HepG2 (cell line): Measurements from ENCODE around the gene CDC34. TPM values are rescaled to one million over a fixed set of nuclear protein-coding genes. Genes with fewer than 3 reads are reported as not detected.

ENCODE experiments used
- ASH2L ChIP-seq: fragments of 300-600, 200-600 bp; sonication (generic); IDR thresholded peaks from 2 replicates; pipeline ENCODE4 v1.7.0; 2017; ENCODE audit warnings: low read depth, mild to moderate bottlenecking, moderate library complexity, mixed read lengths, low read length; ENCODE audit not compliant: insufficient read length
- HDAC2 ChIP-seq: sonication (generic); formaldehyde crosslinking; IDR thresholded peaks from 2 replicates; pipeline ENCODE4 v1.4.0; 2020; ENCODE audit warnings: missing genetic modification reagents
- HNRNPK ChIP-seq: fragments of 200-400 bp; formaldehyde crosslinking; IDR thresholded peaks from 2 replicates; pipeline ENCODE4 v1.6.1; 2018; ENCODE audit warnings: low read length, low read depth, moderate library complexity, mild to moderate bottlenecking; ENCODE audit not compliant: poor library complexity, severe bottlenecking
- KDM4B ChIP-seq: sonication (generic); formaldehyde crosslinking; IDR thresholded peaks from 2 replicates; pipeline ENCODE4 v1.4.0; 2020; ENCODE audit warnings: missing genetic modification reagents
- RAD51 ChIP-seq: fragments of 450-650 bp; IDR thresholded peaks from 2 replicates; pipeline ENCODE4 v1.6.1; 2016; ENCODE audit warnings: borderline replicate concordance
- RBM22 ChIP-seq: fragments of 200-400 bp; formaldehyde crosslinking; optimal IDR thresholded peaks from 2 replicates; pipeline ENCODE3; 2017; ENCODE audit warnings: mild to moderate bottlenecking, low read length, moderate library complexity
- SAP130 ChIP-seq: IDR thresholded peaks from 2 replicates; pipeline ENCODE4 v1.6.1; 2016; ENCODE audit warnings: low read depth
- SRSF1 ChIP-seq: fragments of 200-400 bp; formaldehyde crosslinking; optimal IDR thresholded peaks from 2 replicates; pipeline ENCODE3; 2017; ENCODE audit warnings: mild to moderate bottlenecking, low read depth, low read length, moderate library complexity
- STAG1 ChIP-seq: sonication (generic); formaldehyde crosslinking; IDR thresholded peaks from 2 replicates; pipeline ENCODE4 v1.4.0; 2020; ENCODE audit warnings: missing genetic modification reagents
- TRIM24 ChIP-seq: sonication (generic); formaldehyde crosslinking; IDR thresholded peaks from 2 replicates; pipeline ENCODE4 v1.8.0; 2022; ENCODE audit warnings: mild to moderate bottlenecking, missing genetic modification reagents
- ZFP37 ChIP-seq: sonication (generic); formaldehyde crosslinking; IDR thresholded peaks from 2 replicates; pipeline ENCODE4 v1.4.0; 2020; ENCODE audit warnings: missing genetic modification reagents, borderline replicate concordance
- ZNF431 ChIP-seq: sonication (generic); formaldehyde crosslinking; IDR thresholded peaks from 2 replicates; pipeline ENCODE4 v1.9.0; 2022; ENCODE audit warnings: missing genetic modification reagents, low read depth, mild to moderate bottlenecking, borderline replicate concordance
- ZNF530 ChIP-seq: sonication (generic); formaldehyde crosslinking; IDR thresholded peaks from 2 replicates; pipeline ENCODE4 v1.5.0; 2020; ENCODE audit warnings: low read depth, mild to moderate bottlenecking, missing genetic modification reagents
- ZNF589 ChIP-seq: sonication (generic); formaldehyde crosslinking; conservative IDR thresholded peaks from 2 replicates; pipeline ENCODE4 v1.8.0; 2022; ENCODE audit warnings: mild to moderate bottlenecking, moderate library complexity, missing genetic modification reagents
- ZNF781 ChIP-seq: sonication (generic); formaldehyde crosslinking; IDR thresholded peaks from 2 replicates; pipeline ENCODE4 v1.5.1; 2020; ENCODE audit warnings: borderline replicate concordance, mild to moderate bottlenecking, missing genetic modification reagents; ENCODE audit errors: not compliant biosample characterization
- polyA plus RNA-seq, 8 experiments: library from polyadenylated mRNA; depleted of rRNA in 3 of 8; stranded (reverse) in 7 of 8; unstranded in 1 of 8; fragments of >200 nt; fragmentation: Illumina TruSeq in 4 of 8; extraction: Trizol in 4 of 8; gene quantifications; 2 replicates each; pipeline versions ENCODE4 v1.2.1 to v1.2.3, GENCODE V29; 2011 to 2016; ENCODE audit warnings: low read depth in 4 of 8, missing spikeins in 1 of 8, mixed read lengths in 1 of 8; ENCODE audit not compliant: insufficient read depth in 1 of 8
- total RNA-seq, 5 experiments: library from RNA; depleted of rRNA; stranded (reverse); fragments of >200 nt; fragmentation: Illumina TruSeq; extraction: Trizol; gene quantifications; 2 replicates each; pipeline ENCODE4 v1.2.3, GENCODE V29; 2016; ENCODE audit warnings: low read depth in 1 of 5
- TF ChIP-seq, protein P1 (sequence below): IDR thresholded peaks from 2 replicates; pipeline ENCODE4 v1.6.1; 2016; ENCODE audit warnings: mild to moderate bottlenecking
- TF ChIP-seq, protein P2 (sequence below): sonication (generic); formaldehyde crosslinking; IDR thresholded peaks from 2 replicates; pipeline ENCODE4 v1.5.0; 2020; ENCODE audit warnings: missing genetic modification reagents
- TF ChIP-seq, protein P3 (sequence below): sonication (generic); formaldehyde crosslinking; IDR thresholded peaks from 2 replicates; pipeline ENCODE4 v1.4.0; 2020; ENCODE audit warnings: missing genetic modification reagents
- TF ChIP-seq, protein P4 (sequence below): sonication (generic); formaldehyde crosslinking; IDR thresholded peaks from 2 replicates; pipeline ENCODE4 v1.4.0; 2020; ENCODE audit warnings: missing genetic modification reagents
- TF ChIP-seq, protein P5 (sequence below): sonication (generic); formaldehyde crosslinking; IDR thresholded peaks from 2 replicates; pipeline ENCODE4 v1.4.0; 2020; ENCODE audit warnings: missing genetic modification reagents
- TF ChIP-seq, protein P6 (sequence below): IDR thresholded peaks from 2 replicates; pipeline ENCODE4 v1.6.1; 2016; ENCODE audit warnings: missing genetic modification reagents, missing compliant biosample characterization

CDC34 gene
- total and polyA plus RNA-seq, 2 of the 13 experiments (the other 11 are each of a cell fraction or from before 2014, with no cell fraction given): 138 to 150 TPM

DNA sequence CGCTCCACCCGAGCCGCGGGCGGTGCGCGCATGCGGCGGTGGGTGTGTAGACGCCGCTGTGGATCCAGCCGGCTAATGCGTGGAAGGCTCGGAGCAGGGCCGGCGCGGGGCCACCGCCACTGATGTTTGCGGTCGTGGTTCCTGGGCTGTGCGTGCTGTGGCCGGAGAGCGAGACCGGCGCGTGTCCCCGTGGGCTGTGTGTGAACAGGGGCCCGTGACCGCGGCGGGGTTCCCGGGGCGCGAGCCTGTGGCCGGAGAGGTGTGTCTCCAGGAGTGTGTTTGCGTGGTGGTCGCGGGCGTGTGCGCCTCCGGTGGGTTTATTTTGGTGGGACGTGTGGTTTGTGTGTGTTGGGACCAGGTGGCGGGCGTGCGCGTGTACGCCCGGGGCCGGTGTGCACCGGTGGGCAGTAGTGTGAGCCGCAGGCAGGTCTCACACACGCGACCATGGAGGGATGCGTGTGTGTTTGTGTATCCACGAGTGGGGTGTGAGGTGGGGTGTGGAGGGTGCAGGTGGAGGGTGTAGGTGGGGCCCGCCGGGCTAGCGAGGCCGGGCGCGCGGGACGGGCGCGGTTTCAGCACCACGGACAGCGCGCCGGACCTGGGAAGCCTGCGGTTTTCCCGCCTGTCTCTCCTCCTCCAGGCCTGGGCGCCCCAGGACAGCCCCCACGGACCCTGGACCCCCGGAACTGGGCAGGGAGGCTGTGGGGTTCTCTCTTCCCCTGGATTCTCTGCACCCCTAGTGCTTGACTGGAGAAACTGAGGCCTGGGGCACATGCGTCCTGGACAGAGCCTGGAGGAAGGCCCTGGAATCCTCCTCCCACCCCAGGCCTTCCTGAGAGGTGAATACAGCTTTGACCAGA lies 59.8 kb downstream of the CDC34 start (continued):
- TF ChIP-seq, protein P1, sequence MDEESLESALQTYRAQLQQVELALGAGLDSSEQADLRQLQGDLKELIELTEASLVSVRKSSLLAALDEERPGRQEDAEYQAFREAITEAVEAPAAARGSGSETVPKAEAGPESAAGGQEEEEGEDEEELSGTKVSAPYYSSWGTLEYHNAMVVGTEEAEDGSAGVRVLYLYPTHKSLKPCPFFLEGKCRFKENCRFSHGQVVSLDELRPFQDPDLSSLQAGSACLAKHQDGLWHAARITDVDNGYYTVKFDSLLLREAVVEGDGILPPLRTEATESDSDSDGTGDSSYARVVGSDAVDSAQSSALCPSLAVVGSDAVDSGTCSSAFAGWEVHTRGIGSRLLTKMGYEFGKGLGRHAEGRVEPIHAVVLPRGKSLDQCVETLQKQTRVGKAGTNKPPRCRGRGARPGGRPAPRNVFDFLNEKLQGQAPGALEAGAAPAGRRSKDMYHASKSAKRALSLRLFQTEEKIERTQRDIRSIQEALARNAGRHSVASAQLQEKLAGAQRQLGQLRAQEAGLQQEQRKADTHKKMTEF (CRISPR knock-in tag): peak; percentile 68; the same call in 1 of the 2 replicates
- TF ChIP-seq ZNF530 (CRISPR knock-in tag): no peak
- no peak for TF ChIP-seq SRSF1
- no peak for TF ChIP-seq ZNF781 (CRISPR knock-in tag)
- peak; percentile 63 for TF ChIP-seq SAP130
- no peak for TF ChIP-seq ZNF431 (CRISPR knock-in tag)
- TF ChIP-seq, protein P2, sequence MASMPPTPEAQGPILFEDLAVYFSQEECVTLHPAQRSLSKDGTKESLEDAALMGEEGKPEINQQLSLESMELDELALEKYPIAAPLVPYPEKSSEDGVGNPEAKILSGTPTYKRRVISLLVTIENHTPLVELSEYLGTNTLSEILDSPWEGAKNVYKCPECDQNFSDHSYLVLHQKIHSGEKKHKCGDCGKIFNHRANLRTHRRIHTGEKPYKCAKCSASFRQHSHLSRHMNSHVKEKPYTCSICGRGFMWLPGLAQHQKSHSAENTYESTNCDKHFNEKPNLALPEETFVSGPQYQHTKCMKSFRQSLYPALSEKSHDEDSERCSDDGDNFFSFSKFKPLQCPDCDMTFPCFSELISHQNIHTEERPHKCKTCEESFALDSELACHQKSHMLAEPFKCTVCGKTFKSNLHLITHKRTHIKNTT (CRISPR knock-in tag): no peak
- TF ChIP-seq ZFP37 (CRISPR knock-in tag): peak; percentile 79; the same call in 1 of the 2 replicates
- no peak for TF ChIP-seq HDAC2 (CRISPR knock-in tag)
- TF ChIP-seq RAD51: no peak
- TF ChIP-seq, protein P3, sequence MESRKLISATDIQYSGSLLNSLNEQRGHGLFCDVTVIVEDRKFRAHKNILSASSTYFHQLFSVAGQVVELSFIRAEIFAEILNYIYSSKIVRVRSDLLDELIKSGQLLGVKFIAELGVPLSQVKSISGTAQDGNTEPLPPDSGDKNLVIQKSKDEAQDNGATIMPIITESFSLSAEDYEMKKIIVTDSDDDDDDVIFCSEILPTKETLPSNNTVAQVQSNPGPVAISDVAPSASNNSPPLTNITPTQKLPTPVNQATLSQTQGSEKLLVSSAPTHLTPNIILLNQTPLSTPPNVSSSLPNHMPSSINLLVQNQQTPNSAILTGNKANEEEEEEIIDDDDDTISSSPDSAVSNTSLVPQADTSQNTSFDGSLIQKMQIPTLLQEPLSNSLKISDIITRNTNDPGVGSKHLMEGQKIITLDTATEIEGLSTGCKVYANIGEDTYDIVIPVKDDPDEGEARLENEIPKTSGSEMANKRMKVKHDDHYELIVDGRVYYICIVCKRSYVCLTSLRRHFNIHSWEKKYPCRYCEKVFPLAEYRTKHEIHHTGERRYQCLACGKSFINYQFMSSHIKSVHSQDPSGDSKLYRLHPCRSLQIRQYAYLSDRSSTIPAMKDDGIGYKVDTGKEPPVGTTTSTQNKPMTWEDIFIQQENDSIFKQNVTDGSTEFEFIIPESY (CRISPR knock-in tag): no peak
- TF ChIP-seq, protein P4, sequence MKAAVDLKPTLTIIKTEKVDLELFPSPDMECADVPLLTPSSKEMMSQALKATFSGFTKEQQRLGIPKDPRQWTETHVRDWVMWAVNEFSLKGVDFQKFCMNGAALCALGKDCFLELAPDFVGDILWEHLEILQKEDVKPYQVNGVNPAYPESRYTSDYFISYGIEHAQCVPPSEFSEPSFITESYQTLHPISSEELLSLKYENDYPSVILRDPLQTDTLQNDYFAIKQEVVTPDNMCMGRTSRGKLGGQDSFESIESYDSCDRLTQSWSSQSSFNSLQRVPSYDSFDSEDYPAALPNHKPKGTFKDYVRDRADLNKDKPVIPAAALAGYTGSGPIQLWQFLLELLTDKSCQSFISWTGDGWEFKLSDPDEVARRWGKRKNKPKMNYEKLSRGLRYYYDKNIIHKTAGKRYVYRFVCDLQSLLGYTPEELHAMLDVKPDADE (CRISPR knock-in tag): peak; percentile 84
- peak; percentile 73; the same call in 1 of the 2 replicates for TF ChIP-seq KDM4B
- TF ChIP-seq STAG1 (CRISPR knock-in tag): 0 out of 2 replicates have a peak, but pooled peaks have one; percentile 10
- TF ChIP-seq, protein P5, sequence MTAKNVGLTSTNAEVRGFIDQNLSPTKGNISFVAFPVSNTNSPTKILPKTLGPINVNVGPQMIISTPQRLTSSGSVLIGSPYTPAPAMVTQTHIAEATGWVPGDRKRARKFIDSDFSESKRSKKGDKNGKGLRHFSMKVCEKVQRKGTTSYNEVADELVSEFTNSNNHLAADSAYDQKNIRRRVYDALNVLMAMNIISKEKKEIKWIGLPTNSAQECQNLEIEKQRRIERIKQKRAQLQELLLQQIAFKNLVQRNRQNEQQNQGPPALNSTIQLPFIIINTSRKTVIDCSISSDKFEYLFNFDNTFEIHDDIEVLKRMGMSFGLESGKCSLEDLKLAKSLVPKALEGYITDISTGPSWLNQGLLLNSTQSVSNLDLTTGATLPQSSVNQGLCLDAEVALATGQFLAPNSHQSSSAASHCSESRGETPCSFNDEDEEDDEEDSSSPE (CRISPR knock-in tag): peak; percentile 67; the same call in 1 of the 2 replicates
- no peak for TF ChIP-seq TRIM24 (CRISPR knock-in tag)
- peak; percentile 33 for TF ChIP-seq HNRNPK
- TF ChIP-seq, protein P6, sequence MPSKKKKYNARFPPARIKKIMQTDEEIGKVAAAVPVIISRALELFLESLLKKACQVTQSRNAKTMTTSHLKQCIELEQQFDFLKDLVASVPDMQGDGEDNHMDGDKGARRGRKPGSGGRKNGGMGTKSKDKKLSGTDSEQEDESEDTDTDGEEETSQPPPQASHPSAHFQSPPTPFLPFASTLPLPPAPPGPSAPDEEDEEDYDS (CRISPR knock-in tag): no peak
- no peak for TF ChIP-seq ASH2L
- peak; percentile 58; the same call in 1 of the 2 replicates for TF ChIP-seq ZNF589
- no peak for TF ChIP-seq RBM22
